ENCODE results near the gene PSMC5. TPM values are rescaled to one million over a fixed set of nuclear protein-coding genes. Genes with fewer than 3 reads are reported as not detected.

Gene PSMC5
- total and polyA plus RNA-seq, 10 of the 15 experiments (the other 5 are each of a cell fraction or from before 2014, with no cell fraction given): 55.0 to 266 (median 148) TPM

- TF ChIP-seq HDGF (IDR thresholded peaks at IDR 0.05) (no peak), IKZF1 (conservative IDR thresholded peaks at IDR 0.05) (no peak), TAF1 (IDR thresholded peaks at IDR 0.05; ENCODE audit: borderline replicate concordance, low read depth, low read length) (no peak), SRF (IDR thresholded peaks at IDR 0.05; ENCODE audit: low read depth in 2 of 2, low read length in 2 of 2) (no peak), MEF2A (IDR thresholded peaks at IDR 0.05; ENCODE audit: insufficient read depth, low read depth, low read length) (no peak)
Observed at GRCh38 chr17:63780507-63780906, 46.7 kb upstream of the PSMC5 start (continued).

- H2AFZ ChIP-seq (ENCODE audit: control insufficient read depth, low read depth, low read length): no peak overlapping the region
- H4K20me1 ChIP-seq (ENCODE audit: control insufficient read depth, insufficient read depth): no peaks in the 10 kb centered on the region; the same call in 1 of the 2 replicates
- BruUV-seq (replicated peaks): no TSS peak
- peaks cover 0 to 10% of the 10 kb centered on the region in 2 experiments for H3K36me3 ChIP-seq (ENCODE audit: control insufficient read depth in 2 of 2, insufficient read depth in 2 of 2, low read length in 1 of 2)
- ChIA-PET POLR2A (interaction anchor here (0.7 to 1.0 kb wide), 2 partner anchors 40 to 80 kb away, joined by 3 to 4 read pairs; no protein-coding TSS in a partner anchor), RAD21 (ENCODE audit: unreplicated experiment) (interaction anchor here (1.1 to 1.3 kb wide), 2 partner anchors 14 to 84 kb away, joined by 3 read pairs; no protein-coding TSS in a partner anchor), SMC1A (ENCODE audit: uncharacterized antibody, unreplicated experiment) (interaction anchor here (0.8 to 1.7 kb wide), 4 partner anchors 12 to 17 kb away, joined by 3 to 4 read pairs (median 3); no protein-coding TSS in a partner anchor), CTCF (interaction anchor here (1.0 to 2.1 kb wide), 5 partner anchors 14 to 85 kb away, joined by 3 to 7 read pairs (median 3); no protein-coding TSS in a partner anchor)
- no peak for FAIRE-seq
- peaks cover 89% of the 10 kb centered on the region for H3K79me2 ChIP-seq (ENCODE audit: control insufficient read depth, insufficient read depth, low read length)
- H3K9ac ChIP-seq (ENCODE audit: control insufficient read depth, insufficient read depth, low read length): no peak overlapping the region
- H3K4me2 ChIP-seq (ENCODE audit: control insufficient read depth, insufficient read depth): no peak overlapping the region
- 98% methylated on average over 4 of the region's 4 CpGs for WGBS (ENCODE audit: insufficient coverage, insufficient replicate concordance, low lambda C conversion rate, missing lambda C conversion rate)
- in situ Hi-C loops (cut with MboI) (no loop called here), intact Hi-C loops (cut with micrococcal nuclease; ENCODE audit: unreplicated experiment) (no loop called here)
- no peak for ATAC-seq
- H3K27me3 ChIP-seq (replicated peaks in 1 of 2; ENCODE audit: control insufficient read depth in 2 of 2, insufficient read depth in 2 of 2, low read length in 1 of 2): no peaks in the 10 kb centered on the region
- no peak overlapping the region for H3K4me3 ChIP-seq
- peaks cover 11% of the 10 kb centered on the region; the same call in 1 of the 2 replicates for H3K4me1 ChIP-seq (ENCODE audit: control insufficient read depth, insufficient read depth, low read length)
- H3K9me3 ChIP-seq (replicated peaks; ENCODE audit: control insufficient read depth, insufficient read depth, low read length): no peaks in the 10 kb centered on the region
- DNase-seq (ENCODE audit: low read depth, low spot score): no peak
- H3K27ac ChIP-seq (ENCODE audit: control insufficient read depth, insufficient read depth): no peak overlapping the region
- TF ChIP-seq HSF1 (IDR thresholded peaks at IDR 0.05; ENCODE audit: low read depth, low read length) (no peak), MYC (IDR thresholded peaks at IDR 0.05; ENCODE audit: insufficient read depth, insufficient read length, insufficient replicate concordance, low read length, severe bottlenecking) (no peak), MEF2A (IDR thresholded peaks at IDR 0.05; ENCODE audit: insufficient read depth, low read depth, low read length) (no peak), CEBPB (IDR thresholded peaks at IDR 0.05; ENCODE audit: borderline replicate concordance in 1 of 2, low read depth in 2 of 2, low read length in 2 of 2) (no peak), ZNF687 (IDR thresholded peaks at IDR 0.05) (no peak), PML (IDR thresholded peaks at IDR 0.05; ENCODE audit: low read length) (no peak), ZBTB40 (IDR thresholded peaks at IDR 0.05; ENCODE audit: borderline replicate concordance) (no peak), BHLHE40 (IDR thresholded peaks at IDR 0.05; ENCODE audit: borderline replicate concordance in 1 of 2, low read depth in 2 of 2, low read length in 1 of 2) (no peak)
Observed at GRCh38 chr17:63780928-63781327, 46.3 kb upstream of the PSMC5 start.
